Mesothelial cell of epicardium (in vitro differentiated cells): ENCODE results near the gene DESI1. TPM values are rescaled to one million over a fixed set of nuclear protein-coding genes. Genes with fewer than 3 reads are reported as not detected.
"Not testable (repeated sequence)": the region's sequence is repeated elsewhere in the genome, so short reads cannot be mapped to it uniquely, and the experiment has no call there.

Experiments used
- DNase-seq, 2 experiments: peaks; one replicate each; pipeline ENCODE4 v3.0.0; 2021; ENCODE audit warnings: low spot score in 2 of 2; ENCODE audit not compliant: unreplicated experiment in 2 of 2
- H3K27ac Mint-ChIP-seq: 2 replicates; pipeline ENCODE4 v1.8.0; 2021; ENCODE audit warnings: mixed read lengths
- H3K27me3 Mint-ChIP-seq: 2 replicates; pipeline ENCODE4 v1.8.0; 2021; ENCODE audit warnings: low read depth, mixed read lengths
- H3K36me3 Mint-ChIP-seq: 2 replicates; pipeline ENCODE4 v1.8.0; 2021; ENCODE audit warnings: mixed read lengths
- H3K4me1 Mint-ChIP-seq: 2 replicates; pipeline ENCODE4 v1.8.0; 2021; ENCODE audit warnings: mixed read lengths
- H3K4me3 Mint-ChIP-seq: 2 replicates; pipeline ENCODE4 v1.8.0; 2021; ENCODE audit warnings: mild to moderate bottlenecking, moderate library complexity, mixed read lengths
- H3K9me3 Mint-ChIP-seq: 2 replicates; pipeline ENCODE4 v1.8.0; 2021; ENCODE audit warnings: mixed read lengths
- CTCF ChIP-seq: fragments of 200-600 bp; sonication (generic); IDR thresholded peaks from one replicate; pipeline ENCODE4 v1.5.0; 2021; ENCODE audit warnings: antibody characterized with exemption; ENCODE audit not compliant: unreplicated experiment
- total RNA-seq: library from RNA; stranded (reverse); gene quantifications from 3 replicates; pipeline ENCODE4 v1.2.1, GENCODE V29; 2021

Gene DESI1
- total RNA-seq, 1 donor from 2014 or later = 35.4 TPM

GRCh38 chr22:41561788-41562187, 59.1 kb downstream of the DESI1 start:
- Mint-ChIP-seq H3K4me1 (peaks cover 46% of the 10 kb centered on the region), H3K4me3 (peak overlapping the region; percentile 81), H3K27ac (peak overlapping the region; percentile 95), H3K36me3 (no peaks in the 10 kb centered on the region), H3K27me3 (no peaks in the 10 kb centered on the region), H3K9me3 (no peaks in the 10 kb centered on the region)
- DNase-seq = no peak
- no peak for TF ChIP-seq CTCF

GRCh38 chr22:41561335-41561734, 59.5 kb downstream of the DESI1 start:
- peaks cover 51% of the 10 kb centered on the region for H3K4me1 Mint-ChIP-seq
- no peaks in the 10 kb centered on the region for H3K27me3 Mint-ChIP-seq

GRCh38 chr22:41560095-41560471, 60.8 kb downstream of the DESI1 start:
- DNase-seq = no peak
- Mint-ChIP-seq H3K27ac (peak overlapping the region; percentile 95), H3K4me3 (peak overlapping the region; percentile 81), H3K9me3 (no peaks in the 10 kb centered on the region), H3K36me3 (no peaks in the 10 kb centered on the region), H3K4me1 (peaks cover 62% of the 10 kb centered on the region), H3K27me3 (no peaks in the 10 kb centered on the region)
- TF ChIP-seq CTCF = no peak

More at GRCh38 chr22:41561335-41561734, 59.5 kb downstream of the DESI1 start:
- TF ChIP-seq CTCF = no peak
- peak overlapping the region; percentile 81 for H3K4me3 Mint-ChIP-seq
- peak in 1 of 2 experiments; percentile 51 for DNase-seq
- H3K9me3 Mint-ChIP-seq = no peaks in the 10 kb centered on the region
- no peaks in the 10 kb centered on the region for H3K36me3 Mint-ChIP-seq
- H3K27ac Mint-ChIP-seq = peak overlapping the region; percentile 95

GRCh38 chr22:41558241-41558630, 62.6 kb downstream of the DESI1 start:
- peaks cover 68% of the 10 kb centered on the region for H3K4me1 Mint-ChIP-seq

GRCh38 chr22:41557401-41558240, 63.2 kb downstream of the DESI1 start:
- TF ChIP-seq CTCF = no peak
- Mint-ChIP-seq H3K4me1 (peaks cover 64% of the 10 kb centered on the region), H3K27ac (peak overlapping the region; percentile 83), H3K36me3 (no peaks in the 10 kb centered on the region), H3K4me3 (no peak overlapping the region), H3K9me3 (no peaks in the 10 kb centered on the region), H3K27me3 (no peaks in the 10 kb centered on the region)
- no peak for DNase-seq

More at GRCh38 chr22:41558241-41558630, 62.6 kb downstream of the DESI1 start:
- DNase-seq, H3K9me3 Mint-ChIP-seq, H3K4me3 Mint-ChIP-seq, H3K27me3 Mint-ChIP-seq, H3K27ac Mint-ChIP-seq, H3K36me3 Mint-ChIP-seq: not testable (repeated sequence)

- H3K27ac Mint-ChIP-seq = peak overlapping the region; percentile 64
- H3K36me3 Mint-ChIP-seq = no peaks in the 10 kb centered on the region
- no peak for TF ChIP-seq CTCF
- H3K9me3 Mint-ChIP-seq = no peaks in the 10 kb centered on the region
- H3K27me3 Mint-ChIP-seq = no peaks in the 10 kb centered on the region
- DNase-seq = no peak
- H3K4me1 Mint-ChIP-seq = peaks cover 55% of the 10 kb centered on the region
- no peak overlapping the region for H3K4me3 Mint-ChIP-seq
These were observed 64.3 kb downstream of the DESI1 start for GRCh38 chr22:41556561-41556960.
